Effector CD8-positive, alpha-beta T cell (primary cell): ENCODE measurements around the gene MKNK1.

ENCODE experiments used
- DNase-seq: peaks from one replicate; lab custom pipeline; 2025; lab: John Stamatoyannopoulos, UW

The MKNK1 gene

GRCh38 chr1:46522184-46522968, 81.7 kb downstream of the MKNK1 start:
- no peak for DNase-seq

- no peak for DNase-seq
These were observed 82.7 kb downstream of the MKNK1 start for GRCh38 chr1:46521414-46521813.

DNA sequence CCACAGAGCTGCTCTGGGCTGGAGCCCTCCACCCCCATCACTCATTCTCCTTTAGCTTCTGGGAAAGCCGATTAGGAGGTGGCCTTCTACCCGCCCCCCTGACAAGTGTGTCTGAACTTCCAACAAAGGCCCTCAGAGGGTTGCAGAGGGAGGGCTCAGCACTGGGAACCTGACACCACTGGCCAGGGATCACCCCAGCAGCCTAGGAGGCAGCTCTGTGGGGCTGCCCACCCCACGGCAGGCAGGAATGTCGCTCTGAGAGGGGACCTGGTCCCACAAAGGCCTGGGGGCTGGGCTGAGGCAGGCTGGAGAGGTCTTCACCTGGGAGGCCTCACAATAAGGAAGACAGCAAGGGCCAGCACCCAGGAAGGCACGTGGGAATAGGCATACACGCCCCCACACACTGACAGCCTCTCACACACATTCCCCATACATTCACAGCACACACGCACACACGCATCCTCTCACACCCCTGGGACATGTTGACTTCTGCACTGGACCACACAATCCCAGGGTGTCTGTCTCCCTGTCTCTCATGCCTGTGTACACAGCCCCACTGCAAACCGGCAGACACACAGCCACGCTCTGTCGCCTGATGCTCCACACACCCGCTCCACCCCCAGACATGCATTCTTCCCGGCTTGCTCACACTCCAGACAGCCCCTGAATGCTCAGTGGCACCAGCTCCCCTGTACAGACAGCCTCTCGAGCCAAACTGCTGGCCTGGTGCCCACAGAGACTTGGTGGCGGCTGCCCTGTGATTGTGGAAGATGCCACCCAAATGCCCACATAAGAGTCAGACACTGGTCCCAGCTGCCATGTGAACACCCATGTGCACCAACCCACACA, 83.8 kb downstream of the MKNK1 start:
- DNase-seq: no peak

- DNase-seq: no peak
These were observed 84.9 kb downstream of the MKNK1 start for GRCh38 chr1:46519209-46519608.

DNA sequence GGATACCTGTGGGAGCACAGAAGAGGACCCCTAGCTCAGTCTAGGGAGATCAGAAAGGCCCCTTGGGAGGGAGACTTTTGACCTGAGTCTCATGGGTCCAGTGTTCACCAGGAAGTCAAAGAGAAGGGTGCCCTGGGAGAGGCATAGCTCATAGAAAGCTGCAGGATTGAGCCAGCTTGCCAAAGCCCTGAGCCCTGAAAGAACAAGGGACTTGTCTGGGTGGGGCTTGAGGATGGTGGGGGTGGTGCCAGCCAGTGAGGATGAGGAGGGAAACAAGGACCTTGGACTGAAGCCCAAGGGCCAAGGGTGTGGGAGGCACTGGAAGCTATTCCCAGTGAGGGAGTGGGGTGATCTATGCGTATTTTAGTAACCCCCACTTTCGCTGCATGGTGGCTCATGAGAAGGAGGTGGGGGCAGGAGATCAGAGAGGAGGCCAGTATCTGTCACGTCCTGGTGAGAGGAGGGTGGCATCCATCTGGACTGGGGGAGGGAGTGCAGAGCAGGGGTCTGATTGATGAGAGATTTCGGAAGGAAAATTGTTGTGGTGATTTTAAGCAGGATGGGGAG, 86.1 kb downstream of the MKNK1 start:
- no peak for DNase-seq

GRCh38 chr1:46517010-46517600, 87.0 kb downstream of the MKNK1 start:
- DNase-seq: no peak

DNA sequence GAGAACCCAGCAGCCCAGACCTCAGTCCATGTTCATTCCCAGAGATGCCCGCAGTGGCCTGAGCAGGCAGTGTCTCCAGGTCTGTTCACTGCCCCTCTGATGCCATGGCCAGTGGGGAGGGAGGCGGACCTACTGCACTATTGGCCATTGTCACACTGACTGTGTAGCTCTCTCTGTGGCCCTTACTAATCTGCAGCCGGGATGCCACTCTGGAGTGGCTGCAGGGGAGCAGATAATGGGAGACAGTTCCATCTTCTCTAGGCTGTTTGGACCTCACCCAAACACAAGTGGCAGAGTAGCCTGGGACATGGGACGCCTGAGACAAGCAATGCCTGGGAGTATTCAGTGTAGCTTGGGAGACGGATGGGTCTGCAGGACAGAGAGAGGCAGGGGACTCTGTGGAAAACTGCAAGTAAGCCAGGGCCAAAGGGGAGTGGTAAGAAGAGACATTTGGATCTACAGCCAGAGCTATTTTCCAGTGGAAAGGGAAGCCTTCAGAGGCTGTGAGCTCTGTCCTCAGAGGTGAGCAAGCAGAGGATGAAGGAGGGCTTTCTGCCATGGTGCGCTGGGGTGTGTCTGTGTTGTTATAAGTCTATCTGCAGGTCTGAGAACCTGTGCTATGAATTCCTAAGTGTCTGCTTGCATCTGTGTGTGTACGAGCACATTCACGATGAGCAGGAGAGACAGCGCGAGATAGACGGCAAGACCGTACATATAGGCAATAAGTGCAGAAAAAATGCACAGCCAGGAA, 87.7 kb downstream of the MKNK1 start:
- DNase-seq: no peak

DNA sequence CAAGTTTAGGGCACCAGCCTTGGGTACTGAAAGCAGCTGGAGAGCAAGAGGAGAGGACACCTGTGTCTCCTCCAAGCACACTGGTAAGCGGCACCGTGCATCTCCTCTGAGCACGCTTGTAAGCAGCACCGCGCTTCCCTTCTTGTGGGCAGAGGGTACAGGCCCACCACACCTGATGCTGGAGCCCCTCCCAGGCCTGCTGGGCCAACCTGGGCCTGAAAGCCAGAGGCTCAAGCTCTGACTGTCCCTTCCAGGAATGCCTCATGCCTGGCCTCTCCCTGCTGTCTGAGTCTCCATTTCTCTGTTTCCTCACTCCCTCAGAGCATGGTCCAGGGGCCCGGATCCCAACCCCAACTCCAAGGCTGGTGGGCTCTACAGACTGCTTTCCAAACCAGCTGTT, 88.5 kb downstream of the MKNK1 start:
- no peak for DNase-seq

DNA sequence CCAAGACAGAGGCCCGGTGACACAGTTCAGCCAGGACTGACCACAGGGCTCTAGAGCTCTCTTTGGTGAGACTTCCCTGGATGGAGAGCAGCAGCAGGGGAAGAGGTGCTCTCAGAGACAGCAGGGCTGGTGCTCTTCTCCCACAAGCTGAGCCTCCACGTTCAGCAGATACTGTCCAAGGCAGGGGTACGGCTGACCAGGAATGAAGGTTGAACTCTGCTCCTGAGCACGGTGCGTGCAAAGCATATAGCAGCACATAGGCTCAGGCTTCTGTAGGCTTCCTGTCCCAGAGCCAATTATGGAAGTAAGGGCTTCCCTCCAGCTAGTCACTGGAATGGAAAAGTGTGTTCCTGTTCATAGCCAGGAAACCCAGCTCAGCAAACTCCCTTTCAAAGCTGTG, 90.5 kb downstream of the MKNK1 start:
- no peak for DNase-seq

DNA sequence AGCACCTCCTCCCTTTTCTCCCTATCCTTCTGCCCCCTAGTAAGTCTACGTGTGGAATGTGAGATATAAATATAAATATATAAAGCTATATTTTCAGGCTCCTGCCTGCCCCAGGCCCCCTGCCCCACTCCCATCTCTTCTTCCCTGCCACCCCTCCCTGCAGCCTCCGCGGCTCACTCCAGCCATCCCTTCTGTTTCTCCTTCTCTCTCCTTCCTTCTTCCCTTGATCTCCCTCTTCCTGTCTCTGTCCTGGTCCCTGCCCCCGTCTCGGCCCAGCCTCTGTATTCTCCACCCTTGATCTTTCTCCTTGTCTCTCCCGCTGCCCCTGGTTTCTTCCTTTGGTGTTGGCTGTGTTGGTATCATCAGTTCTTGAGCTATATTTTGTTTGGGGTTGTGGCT, 91.3 kb downstream of the MKNK1 start:
- DNase-seq: no peak

- no peak for DNase-seq
These were observed 91.8 kb downstream of the MKNK1 start for GRCh38 chr1:46512135-46512791.

- no peak for DNase-seq
These were observed 93.1 kb downstream of the MKNK1 start for GRCh38 chr1:46510998-46511365.

- no peak for DNase-seq
These were observed 93.6 kb downstream of the MKNK1 start for GRCh38 chr1:46510341-46510997.

GRCh38 chr1:46508757-46509156, 95.3 kb downstream of the MKNK1 start:
- no peak for DNase-seq
